ENCODE results near the gene CCNK.

Gene CCNK

DNA sequence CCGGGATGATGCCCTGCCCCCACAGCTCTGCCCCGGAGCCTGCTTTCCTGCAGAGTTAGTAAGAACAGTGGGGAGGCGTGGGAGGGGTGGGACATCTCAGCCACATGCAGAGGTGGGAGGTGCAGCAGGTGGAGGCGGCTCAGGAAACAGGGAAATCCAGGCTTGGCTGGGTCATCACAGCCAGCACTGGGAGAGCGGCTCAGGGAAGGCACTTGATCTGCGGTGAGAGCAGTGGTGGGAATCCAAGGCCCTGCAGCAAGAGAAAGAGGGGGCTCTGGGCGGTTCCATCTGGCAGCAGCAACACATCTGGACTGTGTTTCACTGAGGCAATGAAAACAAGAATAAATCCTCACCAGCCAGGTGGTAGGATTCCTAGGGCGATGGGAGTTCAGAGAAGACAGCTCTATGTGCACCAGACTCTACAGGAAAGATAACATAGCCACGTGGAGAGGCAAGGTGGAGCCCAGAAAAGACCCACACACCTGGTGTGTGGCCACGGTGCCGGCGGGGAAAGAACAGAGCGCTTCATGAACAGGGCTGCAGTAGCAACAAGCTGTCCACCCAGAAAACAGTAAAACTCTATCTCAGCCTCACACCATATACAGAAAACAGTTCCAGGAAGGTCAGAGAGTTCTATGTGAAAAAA is 65.1 kb downstream of the CCNK start:
- Histone ChIP-seq H3K79me2 (ENCODE audit: control insufficient read depth, insufficient read depth, low read length) (no peaks in the 10 kb centered on the region), H3K79me1 (ENCODE audit: low read length) (no peaks in the 10 kb centered on the region), H3K27me3 (ENCODE audit: insufficient read depth, low read length, poor library complexity) (no peaks in the 10 kb centered on the region), H3K4me1 (ENCODE audit: control insufficient read depth, low read depth, low read length) (no peaks in the 10 kb centered on the region), H4K8ac (ENCODE audit: low read depth, low read length) (no peak overlapping the region), H4K5ac (ENCODE audit: low read length) (no peak overlapping the region), H3K56ac (ENCODE audit: low read length) (no peak overlapping the region), H2BK15ac (replicated peaks; ENCODE audit: low read depth) (no peak overlapping the region), H2AK5ac (ENCODE audit: low read length) (no peak overlapping the region), H2BK120ac (ENCODE audit: low read depth, low read length) (no peak overlapping the region), H3K9ac (ENCODE audit: low read length) (no peak overlapping the region), H3K23ac (ENCODE audit: low read length) (no peak overlapping the region), H3K27ac (ENCODE audit: low read depth, low read length) (no peak overlapping the region), H3K4ac (ENCODE audit: low read depth, low read length) (no peak overlapping the region), H2BK5ac (ENCODE audit: low read length) (no peak overlapping the region), H3K4me3 (ENCODE audit: low read length) (no peak overlapping the region), H3K18ac (ENCODE audit: low read length) (no peak overlapping the region), H3K36me3 (ENCODE audit: control insufficient read depth, insufficient read depth, low read length) (no peaks in the 10 kb centered on the region), H3K4me2 (ENCODE audit: low read length) (no peak overlapping the region)
- peak; percentile 37 for DNase-seq
- no CpG with 5 or more reads among the region's 13 CpGs for whole genome bisulfite sequencing (ENCODE audit: extremely low coverage, insufficient coverage, low lambda C conversion rate)

DNA sequence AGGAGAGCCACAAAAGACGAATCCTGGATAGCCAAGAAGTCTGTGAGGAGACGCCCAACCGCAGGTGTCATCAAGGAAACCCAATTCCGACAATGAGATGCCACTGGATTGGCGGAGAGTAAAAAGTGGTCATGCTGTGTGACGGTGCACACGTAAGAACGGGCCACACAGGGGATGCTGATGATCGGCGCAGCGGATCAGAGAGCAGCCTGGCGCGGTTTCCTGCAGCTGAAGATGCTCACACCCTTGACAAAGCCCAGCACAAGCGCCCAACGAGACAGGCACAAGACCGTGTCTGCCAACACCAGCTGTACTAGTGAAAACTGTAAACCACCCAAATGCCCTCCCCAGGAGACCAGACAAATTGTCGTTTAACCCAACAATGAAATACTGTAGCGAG is 67.0 kb downstream of the CCNK start:
- Histone ChIP-seq H2BK15ac (replicated peaks; ENCODE audit: low read depth) (no peak overlapping the region), H3K18ac (ENCODE audit: low read length) (no peak overlapping the region), H3K4me3 (ENCODE audit: low read length) (no peak overlapping the region), H3K79me1 (ENCODE audit: low read length) (no peaks in the 10 kb centered on the region), H4K5ac (ENCODE audit: low read length) (no peak overlapping the region), H2BK120ac (ENCODE audit: low read depth, low read length) (no peak overlapping the region), H2AK5ac (ENCODE audit: low read length) (no peak overlapping the region), H3K79me2 (ENCODE audit: control insufficient read depth, insufficient read depth, low read length) (no peaks in the 10 kb centered on the region), H3K4me2 (ENCODE audit: low read length) (no peak overlapping the region), H3K27me3 (ENCODE audit: insufficient read depth, low read length, poor library complexity) (no peaks in the 10 kb centered on the region), H3K23ac (ENCODE audit: low read length) (no peak overlapping the region), H3K27ac (ENCODE audit: low read depth, low read length) (no peak overlapping the region), H3K4ac (ENCODE audit: low read depth, low read length) (no peak overlapping the region), H3K4me1 (ENCODE audit: control insufficient read depth, low read depth, low read length) (no peaks in the 10 kb centered on the region), H2BK5ac (ENCODE audit: low read length) (no peak overlapping the region), H4K8ac (ENCODE audit: low read depth, low read length) (no peak overlapping the region), H3K9ac (ENCODE audit: low read length) (no peak overlapping the region), H3K56ac (ENCODE audit: low read length) (no peak overlapping the region), H3K36me3 (ENCODE audit: control insufficient read depth, insufficient read depth, low read length) (no peaks in the 10 kb centered on the region)
- DNase-seq = no peak
- WGBS (ENCODE audit: extremely low coverage, insufficient coverage, low lambda C conversion rate) = no CpG with 5 or more reads among the region's 18 CpGs

DNA sequence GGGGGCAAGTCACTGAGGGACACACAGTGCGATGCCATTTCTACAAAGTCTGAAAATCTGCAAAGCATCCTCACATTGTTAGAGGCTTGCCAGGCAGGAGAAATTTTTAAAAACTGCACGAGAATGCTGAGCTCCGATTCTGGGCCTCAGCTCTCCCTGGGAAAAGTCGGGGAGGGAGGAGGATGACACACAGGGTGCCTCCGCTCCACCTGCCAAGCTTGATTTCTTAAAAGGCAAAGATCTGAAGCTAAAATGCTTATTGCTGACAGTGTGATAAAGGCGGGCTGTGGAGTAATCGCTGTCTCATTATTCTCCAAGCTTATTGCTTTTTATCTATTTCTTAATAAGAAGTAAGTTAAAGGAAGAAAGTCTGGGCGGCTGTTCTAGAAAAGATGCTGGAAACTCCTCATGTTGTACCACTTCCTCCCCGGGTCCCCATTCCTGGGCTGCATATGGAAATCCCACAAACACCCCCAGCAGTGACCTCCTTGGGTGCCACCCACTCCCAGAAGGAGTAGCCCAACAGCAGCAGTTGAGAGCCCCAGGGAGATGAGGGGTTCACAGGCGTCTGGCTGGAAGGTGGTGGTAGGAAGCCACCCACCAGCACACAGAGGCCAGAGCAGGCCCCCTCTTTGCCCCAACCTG is 67.8 kb downstream of the CCNK start:
- Histone ChIP-seq H3K4me1 (ENCODE audit: control insufficient read depth, low read depth, low read length) (no peaks in the 10 kb centered on the region), H2BK5ac (ENCODE audit: low read length) (no peak overlapping the region), H3K4me3 (ENCODE audit: low read length) (no peak overlapping the region), H3K27me3 (ENCODE audit: insufficient read depth, low read length, poor library complexity) (no peaks in the 10 kb centered on the region), H3K4me2 (ENCODE audit: low read length) (no peak overlapping the region), H2BK120ac (ENCODE audit: low read depth, low read length) (no peak overlapping the region), H3K79me1 (ENCODE audit: low read length) (no peaks in the 10 kb centered on the region), H3K27ac (ENCODE audit: low read depth, low read length) (no peak overlapping the region), H3K79me2 (ENCODE audit: control insufficient read depth, insufficient read depth, low read length) (no peaks in the 10 kb centered on the region), H3K4ac (ENCODE audit: low read depth, low read length) (no peak overlapping the region), H4K5ac (ENCODE audit: low read length) (no peak overlapping the region), H2BK15ac (replicated peaks; ENCODE audit: low read depth) (no peak overlapping the region), H3K18ac (ENCODE audit: low read length) (no peak overlapping the region), H3K36me3 (ENCODE audit: control insufficient read depth, insufficient read depth, low read length) (no peaks in the 10 kb centered on the region), H3K23ac (ENCODE audit: low read length) (no peak overlapping the region), H3K9ac (ENCODE audit: low read length) (no peak overlapping the region), H2AK5ac (ENCODE audit: low read length) (no peak overlapping the region), H4K8ac (ENCODE audit: low read depth, low read length) (no peak overlapping the region), H3K56ac (ENCODE audit: low read length) (no peak overlapping the region)
- WGBS (ENCODE audit: extremely low coverage, insufficient coverage, low lambda C conversion rate) = no CpG with 5 or more reads among the region's 10 CpGs
- no peak for DNase-seq

DNA sequence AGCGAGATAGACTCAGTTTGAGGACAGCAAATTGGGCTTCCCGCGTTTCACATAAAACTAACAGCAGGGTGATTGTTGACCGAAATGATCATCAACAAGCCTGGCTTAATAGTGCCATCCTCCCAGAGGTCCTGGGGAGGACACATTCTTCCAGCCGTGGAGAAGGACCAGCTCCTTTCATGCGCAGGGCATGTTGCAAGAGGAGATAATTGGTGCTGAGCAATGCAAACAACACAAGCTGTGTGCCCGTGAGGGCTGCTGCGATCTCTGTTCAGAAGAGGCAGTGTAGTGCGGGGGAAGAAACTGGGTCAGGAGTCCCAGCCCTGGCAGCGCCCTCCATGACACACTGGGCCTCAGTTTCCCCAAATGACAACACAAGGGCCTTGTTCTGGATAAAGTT is 68.5 kb downstream of the CCNK start:
- H4K5ac ChIP-seq (ENCODE audit: low read length) = no peak overlapping the region
- no peak overlapping the region for H3K4me3 ChIP-seq (ENCODE audit: low read length)
- no peak overlapping the region for H3K27ac ChIP-seq (ENCODE audit: low read depth, low read length)
- no peak for DNase-seq
- no peak overlapping the region for H4K8ac ChIP-seq (ENCODE audit: low read depth, low read length)
- H3K27me3 ChIP-seq (ENCODE audit: insufficient read depth, low read length, poor library complexity) = no peaks in the 10 kb centered on the region
- no peak overlapping the region for H3K4ac ChIP-seq (ENCODE audit: low read depth, low read length)
- no peak overlapping the region for H3K23ac ChIP-seq (ENCODE audit: low read length)
- H2BK120ac ChIP-seq (ENCODE audit: low read depth, low read length) = no peak overlapping the region
- H2BK15ac ChIP-seq (replicated peaks; ENCODE audit: low read depth) = no peak overlapping the region
- WGBS (ENCODE audit: extremely low coverage, insufficient coverage, low lambda C conversion rate) = no CpG with 5 or more reads among the region's 10 CpGs
- H3K4me1 ChIP-seq (ENCODE audit: control insufficient read depth, low read depth, low read length) = no peaks in the 10 kb centered on the region
- no peak overlapping the region for H3K18ac ChIP-seq (ENCODE audit: low read length)
- H3K4me2 ChIP-seq (ENCODE audit: low read length) = no peak overlapping the region
- no peak overlapping the region for H3K9ac ChIP-seq (ENCODE audit: low read length)
- H2AK5ac ChIP-seq (ENCODE audit: low read length) = no peak overlapping the region
- H3K36me3 ChIP-seq (ENCODE audit: control insufficient read depth, insufficient read depth, low read length) = no peaks in the 10 kb centered on the region
- H3K79me2 ChIP-seq (ENCODE audit: control insufficient read depth, insufficient read depth, low read length) = no peaks in the 10 kb centered on the region
- no peak overlapping the region for H3K56ac ChIP-seq (ENCODE audit: low read length)
- no peaks in the 10 kb centered on the region for H3K79me1 ChIP-seq (ENCODE audit: low read length)
- no peak overlapping the region for H2BK5ac ChIP-seq (ENCODE audit: low read length)

DNA sequence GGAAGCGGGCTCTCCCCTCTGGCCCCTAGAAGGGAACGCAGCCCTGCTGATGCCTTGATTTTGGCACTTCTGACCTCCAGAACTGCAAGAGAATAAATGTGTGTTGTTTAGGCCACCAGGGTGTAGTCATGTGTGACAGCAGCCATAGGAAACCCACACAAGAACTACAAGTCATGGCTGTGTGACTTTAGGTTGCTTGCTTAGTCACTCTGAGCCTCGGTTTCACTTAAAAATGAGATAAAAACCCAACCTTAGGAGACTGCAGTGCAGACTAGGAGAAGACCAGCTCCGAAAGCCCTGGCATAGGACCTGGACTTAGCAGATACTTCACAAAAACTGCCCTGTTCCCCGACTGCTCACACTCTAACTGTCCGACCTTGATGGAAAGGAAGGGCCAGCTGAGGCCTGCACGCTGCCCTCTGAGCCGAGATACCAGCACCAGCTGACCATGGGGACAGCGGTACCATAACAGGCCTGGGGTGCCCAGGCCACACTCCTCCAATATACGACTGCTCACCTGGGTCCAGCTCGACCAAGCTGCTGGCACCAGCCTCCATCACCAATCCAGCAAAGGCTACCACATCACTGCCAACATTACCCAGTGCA is 69.3 kb downstream of the CCNK start:
- no peak overlapping the region for H3K27ac ChIP-seq (ENCODE audit: low read depth, low read length)
- H3K9ac ChIP-seq (ENCODE audit: low read length) = no peak overlapping the region
- no peaks in the 10 kb centered on the region for H3K4me1 ChIP-seq (ENCODE audit: control insufficient read depth, low read depth, low read length)
- H2BK15ac ChIP-seq (replicated peaks; ENCODE audit: low read depth) = no peak overlapping the region
- no peak overlapping the region for H3K4me2 ChIP-seq (ENCODE audit: low read length)
- no peak for DNase-seq
- no peaks in the 10 kb centered on the region for H3K36me3 ChIP-seq (ENCODE audit: control insufficient read depth, insufficient read depth, low read length)
- H3K79me1 ChIP-seq (ENCODE audit: low read length) = no peaks in the 10 kb centered on the region
- no CpG with 5 or more reads among the region's 11 CpGs for WGBS (ENCODE audit: extremely low coverage, insufficient coverage, low lambda C conversion rate)
- H4K8ac ChIP-seq (ENCODE audit: low read depth, low read length) = no peak overlapping the region
- H3K18ac ChIP-seq (ENCODE audit: low read length) = no peak overlapping the region
- no peak overlapping the region for H2AK5ac ChIP-seq (ENCODE audit: low read length)
- no peaks in the 10 kb centered on the region for H3K27me3 ChIP-seq (ENCODE audit: insufficient read depth, low read length, poor library complexity)
- H2BK120ac ChIP-seq (ENCODE audit: low read depth, low read length) = no peak overlapping the region
- no peaks in the 10 kb centered on the region for H3K79me2 ChIP-seq (ENCODE audit: control insufficient read depth, insufficient read depth, low read length)
- H3K4me3 ChIP-seq (ENCODE audit: low read length) = no peak overlapping the region
- no peak overlapping the region for H3K23ac ChIP-seq (ENCODE audit: low read length)
- no peak overlapping the region for H3K4ac ChIP-seq (ENCODE audit: low read depth, low read length)
- no peak overlapping the region for H3K56ac ChIP-seq (ENCODE audit: low read length)
- H2BK5ac ChIP-seq (ENCODE audit: low read length) = no peak overlapping the region
- no peak overlapping the region for H4K5ac ChIP-seq (ENCODE audit: low read length)

Data from mesendoderm (in vitro differentiated cells).